ENCODE data around the gene PPP1R2.

The PPP1R2 gene

GRCh38 chr3:195565716-195566115 lies 22.6 kb upstream of the PPP1R2 start:
- DNase-seq: no peak

- no peak for DNase-seq
These were observed 20.2 kb upstream of the PPP1R2 start for GRCh38 chr3:195563317-195563716.

GRCh38 chr3:195559723-195560409 lies 16.7 kb upstream of the PPP1R2 start:
- no peak for DNase-seq

- DNase-seq: no peak
These were observed 15.5 kb upstream of the PPP1R2 start for GRCh38 chr3:195558602-195559001.

- no peak for DNase-seq
These were observed 14.2 kb upstream of the PPP1R2 start for GRCh38 chr3:195557322-195557721.

GRCh38 chr3:195556390-195556789 lies 13.3 kb upstream of the PPP1R2 start:
- no peak for DNase-seq

GRCh38 chr3:195555110-195555509 lies 12.0 kb upstream of the PPP1R2 start:
- no peak for DNase-seq

- DNase-seq: no peak
These were observed 11.3 kb upstream of the PPP1R2 start for GRCh38 chr3:195554458-195554857.

GRCh38 chr3:195553268-195553667 lies 10.1 kb upstream of the PPP1R2 start:
- no peak for DNase-seq

- no peak for DNase-seq
These were observed 8.4 kb upstream of the PPP1R2 start for GRCh38 chr3:195551381-195551978.

- no peak for DNase-seq
These were observed 7.6 kb upstream of the PPP1R2 start for GRCh38 chr3:195550723-195551122.

GRCh38 chr3:195549931-195550519 lies 6.9 kb upstream of the PPP1R2 start:
- DNase-seq: no peak

- no peak for DNase-seq
These were observed 5.9 kb upstream of the PPP1R2 start for GRCh38 chr3:195548987-195549386.

- no peak for DNase-seq
These were observed 5.4 kb upstream of the PPP1R2 start for GRCh38 chr3:195548501-195548900.

GRCh38 chr3:195548006-195548405 lies 4.9 kb upstream of the PPP1R2 start:
- no peak for DNase-seq

GRCh38 chr3:195546130-195546560 lies 3.0 kb upstream of the PPP1R2 start:
- DNase-seq: no peak

GRCh38 chr3:195544634-195545033 lies 1.5 kb upstream of the PPP1R2 start:
- no peak for DNase-seq

- no peak for DNase-seq
These were observed 1.1 kb upstream of the PPP1R2 start for GRCh38 chr3:195544230-195544536.

GRCh38 chr3:195543500-195544229 lies 540 bp upstream of the PPP1R2 start:
- DNase-seq: no peak

GRCh38 chr3:195542316-195542697 lies 818 bp downstream of the PPP1R2 start:
- DNase-seq: no peak

GRCh38 chr3:195540511-195540910 lies 2.6 kb downstream of the PPP1R2 start:
- no peak for DNase-seq

GRCh38 chr3:195540027-195540426 lies 3.1 kb downstream of the PPP1R2 start:
- DNase-seq: no peak

- no peak for DNase-seq
These were observed 3.6 kb downstream of the PPP1R2 start for GRCh38 chr3:195539479-195539878.

- no peak for DNase-seq
These were observed 5.1 kb downstream of the PPP1R2 start for GRCh38 chr3:195537995-195538394.
